K562 (cell line): ENCODE measurements around the gene UBE2D2.
A peak's percentile ranks its signal among the peaks of the same experiment; 100 is the strongest.

Experiments
- EGR1 ChIP-seq: fragments of 450-650 bp; conservative IDR thresholded peaks from 2 replicates; pipeline ENCODE4 v1.6.1; 2017; ENCODE audit warnings: mild to moderate bottlenecking
- EZH2 ChIP-seq: IDR thresholded peaks from 2 replicates; pipeline ENCODE4 v1.6.1; 2012; ENCODE audit warnings: low read depth, mild to moderate bottlenecking, inconsistent platforms, low read length, borderline replicate concordance
- KAT7 ChIP-seq: sonication (generic); formaldehyde crosslinking; IDR thresholded peaks from 2 replicates; pipeline ENCODE4 v1.8.0; 2022; ENCODE audit warnings: missing genetic modification reagents, mild to moderate bottlenecking, borderline replicate concordance
- NR3C1 ChIP-seq: sonication (generic); formaldehyde crosslinking; IDR thresholded peaks from 2 replicates; pipeline ENCODE4 v1.8.1; 2022; ENCODE audit warnings: missing genetic modification reagents
- POLR2A ChIP-seq: fragments of 450-650 bp; conservative IDR thresholded peaks from 2 replicates; pipeline ENCODE4 v1.6.1; 2016
- TF ChIP-seq, protein P1 (sequence below), 3 experiments: IDR thresholded peaks in 2 of 3; conservative IDR thresholded peaks in 1 of 3; 2 replicates each; pipeline ENCODE4 v1.5.1; 2011 to 2012; ENCODE audit warnings: low read length in 3 of 3, mild to moderate bottlenecking in 3 of 3, control low read depth in 2 of 3, improper control_type of control experiment in 1 of 3, inconsistent platforms in 1 of 3, low read depth in 1 of 3, mixed read lengths in 1 of 3, moderate library complexity in 1 of 3; ENCODE audit not compliant: insufficient read depth in 2 of 3
- TF ChIP-seq, protein P2 (sequence below): sonication (generic); formaldehyde crosslinking; IDR thresholded peaks from 2 replicates; pipeline ENCODE4 v1.8.1; 2023; ENCODE audit warnings: mild to moderate bottlenecking, missing genetic modification reagents
- TF ChIP-seq, protein P3 (sequence below): sonication (generic); formaldehyde crosslinking; IDR thresholded peaks from 2 replicates; pipeline ENCODE4 v1.8.0; 2022; ENCODE audit warnings: missing genetic modification reagents, mild to moderate bottlenecking, borderline replicate concordance

DNA sequence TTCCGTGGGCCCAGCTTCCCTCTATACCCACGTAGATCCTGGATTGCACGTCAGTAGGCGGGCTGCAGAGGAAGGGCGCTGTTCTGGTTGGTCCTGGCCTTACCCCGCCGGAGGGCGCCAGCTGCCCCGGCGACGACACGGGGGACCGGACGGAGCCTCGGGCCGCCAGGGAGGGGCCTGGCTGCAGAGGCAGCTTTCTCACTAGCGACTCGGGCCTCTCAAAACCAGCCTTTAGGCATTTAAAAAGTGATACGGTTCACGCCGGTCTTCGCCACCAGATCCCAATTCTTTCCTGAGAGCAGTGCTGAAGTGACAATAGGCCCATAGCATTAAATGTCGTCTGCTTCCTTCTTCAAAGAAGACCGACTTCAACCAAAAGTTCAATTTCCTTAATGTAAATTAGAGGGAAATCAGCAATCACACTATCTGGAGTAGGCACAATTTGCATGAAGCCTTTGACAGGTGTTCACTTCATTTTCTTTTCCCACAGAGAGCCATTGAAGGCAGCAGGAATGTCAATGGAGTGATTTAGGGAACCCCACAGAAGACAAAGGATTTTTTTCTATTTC is 17.6 kb upstream of the UBE2D2 start:
- TF ChIP-seq, protein P1, sequence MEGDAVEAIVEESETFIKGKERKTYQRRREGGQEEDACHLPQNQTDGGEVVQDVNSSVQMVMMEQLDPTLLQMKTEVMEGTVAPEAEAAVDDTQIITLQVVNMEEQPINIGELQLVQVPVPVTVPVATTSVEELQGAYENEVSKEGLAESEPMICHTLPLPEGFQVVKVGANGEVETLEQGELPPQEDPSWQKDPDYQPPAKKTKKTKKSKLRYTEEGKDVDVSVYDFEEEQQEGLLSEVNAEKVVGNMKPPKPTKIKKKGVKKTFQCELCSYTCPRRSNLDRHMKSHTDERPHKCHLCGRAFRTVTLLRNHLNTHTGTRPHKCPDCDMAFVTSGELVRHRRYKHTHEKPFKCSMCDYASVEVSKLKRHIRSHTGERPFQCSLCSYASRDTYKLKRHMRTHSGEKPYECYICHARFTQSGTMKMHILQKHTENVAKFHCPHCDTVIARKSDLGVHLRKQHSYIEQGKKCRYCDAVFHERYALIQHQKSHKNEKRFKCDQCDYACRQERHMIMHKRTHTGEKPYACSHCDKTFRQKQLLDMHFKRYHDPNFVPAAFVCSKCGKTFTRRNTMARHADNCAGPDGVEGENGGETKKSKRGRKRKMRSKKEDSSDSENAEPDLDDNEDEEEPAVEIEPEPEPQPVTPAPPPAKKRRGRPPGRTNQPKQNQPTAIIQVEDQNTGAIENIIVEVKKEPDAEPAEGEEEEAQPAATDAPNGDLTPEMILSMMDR (IDR thresholded peaks at IDR 0.05 in 2 of 3, conservative IDR thresholded peaks at IDR 0.05 in 1 of 3; ENCODE audit: insufficient read depth in 2 of 3, low read depth in 1 of 3, low read length in 3 of 3), result peak; percentile 61 to 86 (median 65)
- no peak for TF ChIP-seq POLR2A
- no peak for TF ChIP-seq NR3C1 (CRISPR knock-in tag)
- no peak for TF ChIP-seq KAT7 (CRISPR knock-in tag)
- TF ChIP-seq, protein P2, sequence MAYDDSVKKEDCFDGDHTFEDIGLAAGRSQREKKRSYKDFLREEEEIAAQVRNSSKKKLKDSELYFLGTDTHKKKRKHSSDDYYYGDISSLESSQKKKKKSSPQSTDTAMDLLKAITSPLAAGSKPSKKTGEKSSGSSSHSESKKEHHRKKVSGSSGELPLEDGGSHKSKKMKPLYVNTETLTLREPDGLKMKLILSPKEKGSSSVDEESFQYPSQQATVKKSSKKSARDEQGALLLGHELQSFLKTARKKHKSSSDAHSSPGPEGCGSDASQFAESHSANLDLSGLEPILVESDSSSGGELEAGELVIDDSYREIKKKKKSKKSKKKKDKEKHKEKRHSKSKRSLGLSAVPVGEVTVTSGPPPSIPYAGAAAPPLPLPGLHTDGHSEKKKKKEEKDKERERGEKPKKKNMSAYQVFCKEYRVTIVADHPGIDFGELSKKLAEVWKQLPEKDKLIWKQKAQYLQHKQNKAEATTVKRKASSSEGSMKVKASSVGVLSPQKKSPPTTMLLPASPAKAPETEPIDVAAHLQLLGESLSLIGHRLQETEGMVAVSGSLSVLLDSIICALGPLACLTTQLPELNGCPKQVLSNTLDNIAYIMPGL (CRISPR knock-in tag), result no peak
- no peak for TF ChIP-seq EZH2
- TF ChIP-seq EGR1, result no peak
- TF ChIP-seq, protein P3, sequence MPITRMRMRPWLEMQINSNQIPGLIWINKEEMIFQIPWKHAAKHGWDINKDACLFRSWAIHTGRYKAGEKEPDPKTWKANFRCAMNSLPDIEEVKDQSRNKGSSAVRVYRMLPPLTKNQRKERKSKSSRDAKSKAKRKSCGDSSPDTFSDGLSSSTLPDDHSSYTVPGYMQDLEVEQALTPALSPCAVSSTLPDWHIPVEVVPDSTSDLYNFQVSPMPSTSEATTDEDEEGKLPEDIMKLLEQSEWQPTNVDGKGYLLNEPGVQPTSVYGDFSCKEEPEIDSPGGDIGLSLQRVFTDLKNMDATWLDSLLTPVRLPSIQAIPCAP (CRISPR knock-in tag), result no peak
